GM21576 (cell line): ENCODE measurements around the gene MIEF1.

Experiments
- ATAC-seq: cut with Tn5 transposase; IDR thresholded peaks from one replicate; pipeline ENCODE4 v1.9.1; 2021; ENCODE audit warnings: mild to moderate bottlenecking, moderate library complexity; ENCODE audit not compliant: unreplicated experiment

MIEF1 gene

DNA sequence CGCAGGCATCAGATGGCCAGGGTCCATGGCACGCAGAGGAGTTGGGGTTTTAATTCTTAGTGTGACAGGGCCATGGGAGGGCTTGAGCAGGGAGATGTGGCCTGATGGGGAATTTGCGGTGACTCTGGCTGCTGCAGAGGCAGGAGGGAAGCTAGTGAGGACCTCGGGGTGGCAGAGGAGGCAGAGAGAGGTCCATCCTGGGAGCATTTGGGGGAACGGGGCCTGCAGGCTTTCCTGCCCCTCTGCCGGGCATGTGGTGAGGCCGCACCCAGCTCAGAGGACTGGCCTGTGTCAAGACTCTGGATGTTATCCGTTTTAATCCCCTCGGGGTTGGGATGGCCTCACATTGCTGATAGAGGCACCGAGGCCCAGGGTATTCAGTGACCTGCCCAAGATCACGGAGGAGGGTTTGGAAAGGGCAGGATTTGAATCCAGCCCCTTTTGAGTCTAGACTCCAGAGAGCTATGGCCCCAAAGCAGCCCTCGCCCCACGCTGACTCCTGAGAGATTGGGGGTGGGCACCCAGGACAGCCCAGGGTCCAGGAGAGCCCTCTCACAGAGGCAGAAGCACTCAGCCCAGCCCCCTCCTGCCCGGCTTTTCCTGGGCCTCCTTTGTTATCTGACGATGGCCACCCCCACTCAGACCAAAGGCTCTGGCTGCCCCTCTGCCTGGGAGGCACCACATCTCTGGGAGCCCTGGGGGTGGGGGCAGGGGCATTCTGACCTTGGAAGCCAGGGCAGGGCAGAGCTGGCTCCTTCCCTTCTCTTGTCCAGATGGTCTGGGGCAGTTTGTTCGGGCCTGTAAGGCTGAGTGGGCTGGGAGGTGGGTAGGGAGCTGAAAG lies 31.4 kb upstream of the MIEF1 start:
- no peak for ATAC-seq

DNA sequence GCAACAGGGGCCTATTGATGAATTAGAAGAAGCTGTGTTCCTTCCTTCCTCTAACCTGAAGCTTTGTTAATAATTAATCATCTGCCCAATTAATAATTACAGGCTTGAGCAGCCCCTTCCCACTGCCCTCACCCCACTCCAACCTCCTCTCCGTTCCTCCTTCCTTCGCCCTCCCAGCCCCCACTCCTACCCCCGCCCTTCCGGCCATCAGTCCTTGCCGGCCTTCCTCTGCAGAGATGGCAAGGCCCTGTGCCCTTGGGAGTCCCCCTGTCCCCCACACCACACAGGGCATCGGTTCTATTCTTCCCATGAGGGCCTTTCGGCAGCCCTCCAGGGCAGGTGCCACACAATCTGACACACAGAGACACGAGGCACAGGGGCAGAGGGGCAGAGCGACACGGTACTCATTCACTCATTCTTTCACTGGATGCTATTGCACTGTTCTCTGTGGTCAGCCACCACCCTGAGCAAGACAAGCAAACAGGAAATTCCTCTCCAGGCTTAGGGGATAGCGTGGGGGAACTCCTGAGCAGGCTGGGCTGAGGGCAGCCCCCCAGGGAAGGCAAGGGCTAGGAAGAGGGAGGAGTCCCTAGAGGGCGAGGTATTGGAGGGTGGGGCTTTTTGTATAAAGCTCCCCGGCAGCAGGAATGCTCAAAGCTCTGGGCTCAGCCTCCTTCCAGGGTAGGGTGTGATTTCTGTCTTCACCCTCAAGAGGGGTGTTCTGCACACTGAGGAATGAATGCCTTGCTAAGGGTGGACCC lies 30.5 kb upstream of the MIEF1 start:
- ATAC-seq, result peak; percentile 45

DNA sequence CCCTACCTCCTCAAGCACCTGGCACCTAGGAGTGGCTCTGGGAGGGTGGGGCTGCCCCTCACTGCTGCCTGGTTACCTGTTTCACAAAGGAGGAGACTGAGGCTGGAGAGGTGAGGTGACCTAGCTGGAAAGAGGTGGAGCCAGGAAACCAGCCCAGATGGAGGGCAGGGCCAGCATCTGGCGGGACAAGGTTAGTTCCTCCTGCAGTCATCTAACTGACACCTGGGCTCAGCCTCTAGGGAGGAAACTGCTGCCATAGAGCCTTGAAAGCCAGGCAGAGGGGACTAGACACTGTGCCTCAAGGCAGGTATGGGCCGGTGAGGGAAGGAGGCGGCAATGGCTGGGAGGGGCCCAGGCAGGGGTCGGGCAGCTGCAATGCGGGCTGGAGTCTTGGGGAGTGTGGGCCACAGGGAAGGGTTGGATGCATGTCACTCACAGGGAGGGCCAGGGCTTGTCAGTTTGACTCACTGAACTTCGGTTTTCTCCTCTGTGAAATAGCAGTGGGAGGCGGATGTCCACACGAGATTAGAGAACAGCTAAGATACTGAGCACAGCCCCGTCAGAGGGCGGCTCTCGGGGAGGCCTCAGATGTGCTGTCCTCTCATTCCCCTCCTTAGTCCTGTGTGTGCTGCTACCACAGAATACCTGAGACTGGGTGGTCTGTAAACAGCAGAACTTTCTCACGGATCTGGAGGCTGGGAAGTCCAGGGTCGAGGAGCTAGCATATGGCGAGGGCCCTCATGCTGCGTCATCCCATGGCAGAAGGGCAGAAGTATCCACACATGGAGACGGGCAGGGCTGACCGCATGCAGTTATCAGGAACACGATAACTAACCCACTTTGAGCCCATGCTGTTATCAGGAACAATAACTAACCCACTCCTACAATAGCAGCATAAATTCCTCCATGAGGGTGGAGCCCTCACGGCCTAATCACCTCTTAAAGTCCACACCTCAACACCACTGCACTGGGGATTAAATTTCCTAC lies 29.2 kb upstream of the MIEF1 start:
- ATAC-seq, result no peak

DNA sequence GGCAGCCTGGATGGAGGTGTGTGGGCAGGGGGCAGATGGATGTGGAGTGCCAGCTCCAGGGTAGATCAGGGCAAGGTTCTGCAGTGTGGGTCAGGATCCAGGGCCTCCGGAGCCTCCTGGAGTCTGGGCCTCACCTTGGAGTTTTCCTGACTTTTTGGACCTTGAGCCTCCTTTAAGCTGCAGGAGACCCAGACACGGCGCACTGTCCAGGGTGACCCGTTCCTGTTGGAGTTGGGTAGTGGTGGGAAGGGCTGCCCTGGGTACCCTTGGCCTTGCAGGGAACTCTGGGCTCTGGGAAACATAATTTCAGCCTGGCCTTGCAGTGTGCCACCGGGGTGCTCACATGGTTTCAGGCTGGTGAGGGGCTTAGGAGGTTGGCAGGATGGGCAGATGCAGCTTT lies 28.2 kb upstream of the MIEF1 start:
- no peak for ATAC-seq

DNA sequence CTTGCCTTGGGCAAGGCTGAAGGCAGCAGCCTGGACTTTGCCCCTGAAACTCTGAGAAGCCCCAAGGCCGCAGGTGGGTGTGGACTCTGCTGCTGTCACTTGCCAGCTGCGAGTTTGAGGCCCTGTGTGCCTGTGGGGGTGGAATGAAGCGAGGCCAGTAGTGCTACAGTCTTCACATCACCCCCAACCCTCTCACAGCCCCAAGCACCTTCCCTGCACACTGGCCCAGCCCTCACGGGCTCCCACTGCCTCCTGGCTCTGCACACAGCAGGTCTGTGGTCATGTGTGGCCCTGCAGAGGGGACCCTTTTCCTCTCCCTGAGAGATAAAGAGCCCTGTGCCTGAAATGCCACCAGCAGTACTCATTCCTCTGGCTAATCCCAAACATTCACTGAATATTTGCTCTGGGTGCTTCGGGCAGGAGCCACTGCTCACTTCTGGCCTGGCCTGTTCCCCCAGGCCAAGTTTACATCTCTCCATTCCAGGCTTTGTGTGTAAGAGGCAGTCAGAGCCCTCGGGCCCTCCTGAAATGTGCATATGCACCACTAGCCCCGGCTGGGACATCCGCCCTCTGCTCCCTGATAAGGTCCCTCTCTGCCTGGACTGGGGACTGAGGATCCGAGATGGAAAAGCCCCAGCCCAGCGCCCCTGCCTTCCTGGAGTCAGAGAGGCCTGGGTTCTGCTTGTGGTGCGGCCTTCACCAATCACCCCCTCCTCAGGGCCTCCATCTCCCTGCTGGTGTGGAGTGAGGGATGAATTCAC lies 27.6 kb upstream of the MIEF1 start:
- no peak for ATAC-seq

DNA sequence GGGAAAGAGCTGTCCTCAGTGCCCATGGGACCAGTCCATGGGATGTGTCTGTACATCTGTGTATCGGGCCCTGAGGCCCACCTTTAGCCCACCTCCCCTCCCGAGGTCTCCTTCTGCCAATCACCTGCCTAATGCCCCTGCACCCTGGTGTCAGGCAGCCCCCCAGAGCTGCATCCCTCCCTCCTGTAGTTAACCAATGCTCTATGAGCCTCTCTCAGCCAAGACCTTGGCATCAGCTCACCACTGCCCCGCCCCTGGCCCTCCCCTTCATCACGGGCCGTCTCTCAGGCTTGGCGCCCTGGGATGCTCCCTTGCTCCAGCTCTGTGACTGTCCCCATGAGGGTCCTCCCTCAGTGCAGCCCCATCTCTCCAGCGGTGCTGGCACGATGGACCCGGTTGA lies 26.8 kb upstream of the MIEF1 start:
- no peak for ATAC-seq

DNA sequence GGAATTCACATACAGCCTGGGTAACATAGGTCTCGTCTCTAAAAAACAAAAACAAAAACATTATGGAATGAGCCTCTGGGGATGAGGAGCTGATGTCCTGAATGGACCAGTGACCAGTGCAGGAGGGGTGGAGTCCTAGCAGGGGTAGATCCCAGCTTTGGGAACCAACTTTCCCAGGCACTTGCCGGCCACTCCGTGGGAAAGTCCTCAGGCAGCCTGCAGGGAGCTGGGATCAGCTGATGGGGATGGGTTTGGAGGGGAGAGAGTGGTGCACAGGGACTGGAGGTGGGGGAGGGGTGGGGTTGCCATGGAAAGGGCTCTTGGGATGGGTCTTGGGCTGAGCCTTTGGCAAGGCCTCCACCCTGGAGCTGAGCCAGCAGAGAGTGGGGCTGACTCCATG lies 26.2 kb upstream of the MIEF1 start:
- ATAC-seq, result no peak

DNA sequence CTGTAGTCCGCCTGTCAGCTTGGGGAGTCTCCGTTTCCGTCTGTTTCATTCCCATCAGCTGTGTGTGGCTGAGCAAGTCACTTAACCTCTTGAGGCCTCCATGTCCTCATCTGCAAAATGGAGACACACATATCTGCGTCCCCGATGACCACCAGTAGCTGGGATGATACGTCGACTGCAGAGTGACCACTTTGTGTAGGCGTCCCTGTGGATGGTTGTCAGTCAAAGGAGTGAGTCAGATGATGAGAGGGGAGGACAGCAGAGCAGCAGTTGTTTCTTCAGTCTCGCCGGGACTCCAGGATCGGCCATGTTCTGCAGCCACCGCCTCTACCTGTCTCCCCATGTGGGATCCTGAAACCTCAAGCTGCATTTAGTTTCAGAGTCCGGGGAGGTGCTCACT lies 25.4 kb upstream of the MIEF1 start:
- no peak for ATAC-seq

DNA sequence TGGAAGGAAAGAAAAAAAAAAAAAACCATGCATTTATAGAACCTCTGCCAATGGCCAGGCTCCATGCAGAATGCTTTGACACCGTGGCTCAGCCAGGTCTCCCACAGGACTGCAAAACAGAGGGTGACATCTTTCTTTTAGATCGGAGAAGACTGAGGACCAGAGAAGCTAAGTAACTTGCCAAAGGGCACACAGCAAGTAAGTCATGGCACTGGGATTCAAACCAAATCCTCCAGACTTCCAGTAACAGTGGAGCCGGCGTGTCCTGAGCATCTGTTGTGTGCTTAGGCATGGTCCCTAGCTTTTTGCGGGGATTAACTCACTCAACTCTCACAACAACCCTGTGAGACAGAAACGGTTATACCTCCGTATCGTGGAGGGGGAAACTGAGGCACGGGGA lies 24.5 kb upstream of the MIEF1 start:
- no peak for ATAC-seq

DNA sequence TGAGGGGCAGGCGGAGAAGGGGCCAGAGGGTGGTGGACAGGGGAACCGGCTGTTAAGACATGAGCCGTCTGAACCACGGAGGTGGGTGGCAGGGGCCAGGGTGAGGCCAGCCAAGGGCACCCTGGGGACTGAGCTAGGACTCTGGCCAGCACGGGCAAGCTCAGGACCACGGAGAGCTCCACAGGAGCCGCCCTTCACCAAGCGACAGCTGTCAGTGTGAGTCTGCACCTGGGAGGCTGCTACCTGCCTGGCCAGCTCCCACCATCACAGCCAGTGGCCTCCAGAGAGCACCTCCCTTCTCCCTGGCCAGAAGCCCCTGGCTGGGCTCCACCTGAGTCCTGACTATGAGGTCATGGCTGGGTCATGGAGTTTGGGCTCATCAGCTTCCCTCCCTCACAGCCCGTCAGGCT lies 23.6 kb upstream of the MIEF1 start:
- ATAC-seq, result no peak

DNA sequence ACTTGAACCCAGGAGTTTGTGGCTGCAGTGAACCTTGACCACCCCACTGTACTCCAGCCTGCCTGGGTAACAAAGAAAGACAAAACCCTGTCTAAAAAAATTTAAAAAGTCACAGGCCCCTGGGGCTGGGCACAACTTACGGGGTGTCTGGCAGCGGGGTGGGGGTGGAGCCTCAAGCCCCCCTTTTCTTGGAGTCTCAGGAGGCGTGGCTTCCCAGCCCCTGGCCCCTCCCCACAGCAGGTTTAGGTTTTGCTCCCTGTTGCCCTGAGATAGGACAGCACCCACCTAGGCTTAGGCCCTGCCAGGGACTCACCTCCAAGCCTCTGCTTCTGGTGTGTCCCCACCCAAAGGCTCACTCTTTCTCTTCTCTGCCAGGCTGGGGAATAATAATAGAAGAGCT lies 22.8 kb upstream of the MIEF1 start:
- ATAC-seq, result no peak

DNA sequence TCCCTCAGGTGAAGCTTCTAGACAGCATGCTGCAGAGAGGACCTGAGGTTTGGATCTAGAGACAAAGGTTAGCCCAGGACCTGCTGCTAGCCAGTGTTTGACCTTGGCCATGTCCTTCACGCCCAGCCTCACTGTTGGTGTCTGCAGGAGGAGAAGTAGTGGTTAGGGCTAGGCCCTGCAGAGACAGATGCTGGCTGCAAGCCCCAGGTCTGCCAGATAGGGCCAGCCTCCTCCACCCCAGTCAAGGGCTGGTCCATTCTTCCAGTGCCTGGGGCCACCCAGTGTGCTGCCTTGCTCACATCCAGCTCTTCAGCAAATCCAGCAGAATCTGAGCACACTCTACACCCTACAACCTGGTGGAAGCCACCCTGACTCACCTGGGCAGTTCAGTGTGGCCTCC lies 21.5 kb upstream of the MIEF1 start:
- ATAC-seq, result no peak

DNA sequence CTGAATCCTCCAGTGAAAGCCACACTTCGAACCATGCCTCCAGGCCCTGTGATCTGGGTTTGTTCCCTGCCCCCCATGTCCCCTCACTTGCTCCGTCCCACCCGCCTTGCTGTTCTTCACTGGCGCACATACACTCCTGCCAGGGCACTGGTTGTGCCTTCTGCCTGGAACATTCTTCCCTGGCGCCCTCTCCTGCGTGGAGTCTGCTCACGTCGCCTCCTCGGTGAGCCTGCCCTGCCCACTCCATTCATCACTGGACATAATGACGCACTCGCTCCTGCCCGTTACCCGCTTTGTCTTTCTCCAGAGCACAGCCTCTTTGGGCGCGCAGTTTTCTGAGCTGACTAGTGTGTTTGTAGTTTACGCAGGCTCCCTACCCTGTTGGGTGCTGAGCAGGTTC lies 21.0 kb upstream of the MIEF1 start:
- no peak for ATAC-seq

DNA sequence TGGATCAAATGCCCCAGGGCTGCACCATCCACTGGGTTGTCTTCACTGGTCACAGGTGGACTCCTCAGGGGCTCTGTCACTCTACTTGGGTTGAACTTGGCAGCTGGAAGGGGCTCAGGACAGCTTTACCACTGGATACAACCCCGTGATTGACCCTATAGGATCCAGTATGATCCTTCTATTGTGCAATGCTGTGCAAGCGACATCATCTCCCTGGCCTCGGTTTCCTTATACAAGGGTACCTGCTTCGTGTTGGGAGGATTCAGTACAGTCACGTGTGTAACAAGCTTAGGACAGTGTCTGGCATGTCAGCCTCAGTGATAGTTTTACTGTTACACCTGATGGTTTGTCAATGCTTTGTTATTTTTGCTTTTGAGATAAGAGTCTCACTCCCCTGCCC lies 20.5 kb upstream of the MIEF1 start:
- no peak for ATAC-seq

DNA sequence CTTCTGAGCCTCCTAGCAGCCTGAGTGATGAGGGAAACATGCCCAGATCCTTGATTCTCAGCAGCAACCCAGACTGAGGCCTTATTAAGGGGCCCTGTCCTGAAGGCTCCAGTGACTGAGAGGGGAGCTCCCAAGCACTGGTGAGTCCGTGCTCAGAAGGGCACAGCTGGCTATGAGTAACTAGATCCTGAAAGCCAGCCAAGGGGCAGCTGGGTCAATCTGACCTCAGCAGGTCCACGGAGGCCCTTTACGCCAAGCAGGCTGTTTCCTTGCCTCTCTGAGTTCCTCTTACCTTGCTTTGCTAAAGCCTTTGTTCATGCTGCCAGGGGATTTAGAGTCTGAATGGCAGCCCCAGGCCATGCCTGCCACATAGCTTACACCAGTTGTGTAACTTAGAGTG lies 19.3 kb upstream of the MIEF1 start:
- no peak for ATAC-seq

DNA sequence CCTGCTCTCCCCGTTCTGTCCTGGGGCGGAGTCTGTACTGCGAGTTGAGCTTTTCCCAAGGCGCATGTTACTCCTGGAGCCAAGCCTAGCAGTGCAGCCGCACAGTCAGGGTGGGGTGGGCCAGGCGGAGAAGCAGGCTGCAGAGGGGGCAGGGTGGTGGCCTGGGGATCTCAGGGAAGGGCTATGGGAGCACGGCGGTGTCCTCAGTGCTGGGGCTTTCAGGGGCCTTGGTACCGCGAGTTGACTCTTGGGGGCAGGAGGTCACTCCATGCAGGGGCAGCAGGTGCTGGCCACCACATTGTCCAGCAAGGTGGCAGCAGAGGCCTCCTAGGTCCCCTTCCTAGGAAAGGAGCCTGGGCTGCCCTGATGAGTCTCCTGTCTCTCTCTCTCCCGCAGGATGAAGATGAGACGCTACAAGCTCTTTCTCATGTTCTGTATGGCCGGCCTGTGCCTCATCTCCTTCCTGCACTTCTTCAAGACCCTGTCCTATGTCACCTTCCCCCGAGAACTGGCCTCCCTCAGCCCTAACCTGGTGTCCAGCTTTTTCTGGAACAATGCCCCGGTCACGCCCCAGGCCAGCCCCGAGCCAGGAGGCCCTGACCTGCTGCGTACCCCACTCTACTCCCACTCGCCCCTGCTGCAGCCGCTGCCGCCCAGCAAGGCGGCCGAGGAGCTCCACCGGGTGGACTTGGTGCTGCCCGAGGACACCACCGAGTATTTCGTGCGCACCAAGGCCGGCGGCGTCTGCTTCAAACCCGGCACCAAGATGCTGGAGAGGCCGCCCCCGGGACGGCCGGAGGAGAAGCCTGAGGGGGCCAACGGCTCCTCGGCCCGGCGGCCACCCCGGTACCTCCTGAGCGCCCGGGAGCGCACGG lies 14.9 kb upstream of the MIEF1 start:
- ATAC-seq, result no peak

DNA sequence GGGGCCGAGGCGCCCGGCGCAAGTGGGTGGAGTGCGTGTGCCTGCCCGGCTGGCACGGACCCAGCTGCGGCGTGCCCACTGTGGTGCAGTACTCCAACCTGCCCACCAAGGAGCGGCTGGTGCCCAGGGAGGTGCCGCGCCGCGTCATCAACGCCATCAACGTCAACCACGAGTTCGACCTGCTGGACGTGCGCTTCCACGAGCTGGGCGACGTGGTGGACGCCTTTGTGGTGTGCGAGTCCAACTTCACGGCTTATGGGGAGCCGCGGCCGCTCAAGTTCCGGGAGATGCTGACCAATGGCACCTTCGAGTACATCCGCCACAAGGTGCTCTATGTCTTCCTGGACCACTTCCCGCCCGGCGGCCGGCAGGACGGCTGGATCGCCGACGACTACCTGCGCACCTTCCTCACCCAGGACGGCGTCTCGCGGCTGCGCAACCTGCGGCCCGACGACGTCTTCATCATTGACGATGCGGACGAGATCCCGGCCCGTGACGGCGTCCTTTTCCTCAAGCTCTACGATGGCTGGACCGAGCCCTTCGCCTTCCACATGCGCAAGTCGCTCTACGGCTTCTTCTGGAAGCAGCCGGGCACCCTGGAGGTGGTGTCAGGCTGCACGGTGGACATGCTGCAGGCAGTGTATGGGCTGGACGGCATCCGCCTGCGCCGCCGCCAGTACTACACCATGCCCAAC lies 14.1 kb upstream of the MIEF1 start:
- ATAC-seq, result no peak

DNA sequence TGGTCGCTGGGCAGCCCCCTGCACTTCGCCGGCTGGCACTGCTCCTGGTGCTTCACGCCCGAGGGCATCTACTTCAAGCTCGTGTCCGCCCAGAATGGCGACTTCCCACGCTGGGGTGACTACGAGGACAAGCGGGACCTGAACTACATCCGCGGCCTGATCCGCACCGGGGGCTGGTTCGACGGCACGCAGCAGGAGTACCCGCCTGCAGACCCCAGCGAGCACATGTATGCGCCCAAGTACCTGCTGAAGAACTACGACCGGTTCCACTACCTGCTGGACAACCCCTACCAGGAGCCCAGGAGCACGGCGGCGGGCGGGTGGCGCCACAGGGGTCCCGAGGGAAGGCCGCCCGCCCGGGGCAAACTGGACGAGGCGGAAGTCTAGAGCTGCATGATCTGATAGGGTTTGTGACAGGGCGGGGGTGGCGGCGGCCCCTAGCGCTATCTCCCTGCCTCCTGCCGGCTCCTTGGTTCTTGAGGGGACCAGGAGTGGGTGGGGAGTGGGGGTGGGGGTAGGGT lies 13.5 kb upstream of the MIEF1 start:
- ATAC-seq, result no peak
